ENCODE data around the gene CNBP. TPM values are rescaled to one million over a fixed set of nuclear protein-coding genes. Genes with fewer than 3 reads are reported as not detected.

Gene CNBP
- total and polyA plus RNA-seq, 2 of the 13 experiments (the other 11 are each of a cell fraction or from before 2014, with no cell fraction given) = 282 to 354 TPM

DNA sequence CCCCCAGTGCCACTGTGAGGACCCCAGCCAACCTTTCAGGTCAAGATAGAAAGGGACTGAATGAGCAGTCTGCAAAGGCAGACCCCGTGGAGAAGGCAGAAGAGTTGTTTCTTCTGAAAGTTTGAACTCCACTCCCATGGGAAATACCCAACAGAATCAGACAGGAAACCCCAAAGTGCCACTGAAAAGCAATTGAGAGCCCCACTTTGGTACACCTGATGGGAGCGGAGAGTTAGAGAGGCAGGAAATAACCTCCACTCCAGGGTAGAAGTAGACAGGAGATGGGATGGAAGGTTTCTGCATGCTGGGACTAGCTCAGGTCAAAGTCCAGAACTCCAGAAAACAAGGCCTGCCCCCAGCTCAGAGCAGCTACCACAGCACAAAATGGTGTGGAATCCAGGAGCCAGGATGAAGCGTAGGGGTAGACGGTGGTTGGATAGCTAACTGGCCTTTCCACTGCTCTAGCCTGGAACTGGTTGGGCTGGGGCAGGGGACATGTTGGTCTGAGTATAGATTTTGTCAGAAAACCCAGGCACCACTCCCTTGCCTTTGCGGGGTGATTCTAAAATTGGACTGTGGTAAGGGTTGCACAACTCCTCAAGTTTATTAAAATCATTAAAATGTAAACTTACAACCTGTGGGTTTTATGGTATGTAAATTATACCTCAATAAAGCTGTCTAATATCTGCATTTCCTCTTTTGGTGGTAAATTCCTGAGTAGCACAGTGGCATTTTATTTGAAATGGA lies 60.2 kb downstream of the CNBP start (continued):
- TF ChIP-seq ZNF570 (CRISPR knock-in tag; IDR thresholded peaks at IDR 0.05; ENCODE audit: borderline replicate concordance) (no peak), ZNF282 (IDR thresholded peaks at IDR 0.05; ENCODE audit: partially characterized antibody) (no peak), THAP8 (CRISPR knock-in tag; IDR thresholded peaks at IDR 0.05; ENCODE audit: borderline replicate concordance) (no peak), FOXO1 (CRISPR knock-in tag; IDR thresholded peaks at IDR 0.05) (0 out of 2 replicates have a peak, but pooled peaks have one; percentile 31), CBFB (CRISPR knock-in tag; IDR thresholded peaks at IDR 0.05) (no peak), ZNF124 (CRISPR knock-in tag; IDR thresholded peaks at IDR 0.05) (0 out of 2 replicates have a peak, but pooled peaks have one; percentile 66), GATAD1 (CRISPR knock-in tag; IDR thresholded peaks at IDR 0.05) (no peak), CSRNP1 (CRISPR knock-in tag; IDR thresholded peaks at IDR 0.05) (no peak), ZSCAN21 (CRISPR knock-in tag; IDR thresholded peaks at IDR 0.05; ENCODE audit: borderline replicate concordance) (no peak)
- TF ChIP-seq, protein P1, sequence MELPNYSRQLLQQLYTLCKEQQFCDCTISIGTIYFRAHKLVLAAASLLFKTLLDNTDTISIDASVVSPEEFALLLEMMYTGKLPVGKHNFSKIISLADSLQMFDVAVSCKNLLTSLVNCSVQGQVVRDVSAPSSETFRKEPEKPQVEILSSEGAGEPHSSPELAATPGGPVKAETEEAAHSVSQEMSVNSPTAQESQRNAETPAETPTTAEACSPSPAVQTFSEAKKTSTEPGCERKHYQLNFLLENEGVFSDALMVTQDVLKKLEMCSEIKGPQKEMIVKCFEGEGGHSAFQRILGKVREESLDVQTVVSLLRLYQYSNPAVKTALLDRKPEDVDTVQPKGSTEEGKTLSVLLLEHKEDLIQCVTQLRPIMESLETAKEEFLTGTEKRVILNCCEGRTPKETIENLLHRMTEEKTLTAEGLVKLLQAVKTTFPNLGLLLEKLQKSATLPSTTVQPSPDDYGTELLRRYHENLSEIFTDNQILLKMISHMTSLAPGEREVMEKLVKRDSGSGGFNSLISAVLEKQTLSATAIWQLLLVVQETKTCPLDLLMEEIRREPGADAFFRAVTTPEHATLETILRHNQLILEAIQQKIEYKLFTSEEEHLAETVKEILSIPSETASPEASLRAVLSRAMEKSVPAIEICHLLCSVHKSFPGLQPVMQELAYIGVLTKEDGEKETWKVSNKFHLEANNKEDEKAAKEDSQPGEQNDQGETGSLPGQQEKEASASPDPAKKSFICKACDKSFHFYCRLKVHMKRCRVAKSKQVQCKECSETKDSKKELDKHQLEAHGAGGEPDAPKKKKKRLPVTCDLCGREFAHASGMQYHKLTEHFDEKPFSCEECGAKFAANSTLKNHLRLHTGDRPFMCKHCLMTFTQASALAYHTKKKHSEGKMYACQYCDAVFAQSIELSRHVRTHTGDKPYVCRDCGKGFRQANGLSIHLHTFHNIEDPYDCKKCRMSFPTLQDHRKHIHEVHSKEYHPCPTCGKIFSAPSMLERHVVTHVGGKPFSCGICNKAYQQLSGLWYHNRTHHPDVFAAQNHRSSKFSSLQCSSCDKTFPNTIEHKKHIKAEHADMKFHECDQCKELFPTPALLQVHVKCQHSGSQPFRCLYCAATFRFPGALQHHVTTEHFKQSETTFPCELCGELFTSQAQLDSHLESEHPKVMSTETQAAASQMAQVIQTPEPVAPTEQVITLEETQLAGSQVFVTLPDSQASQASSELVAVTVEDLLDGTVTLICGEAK (IDR thresholded peaks at IDR 0.05) = no peak
- TF ChIP-seq, protein P1 (CRISPR knock-in tag; IDR thresholded peaks at IDR 0.05) = no peak; the same call in 1 of the 2 replicates
- TF ChIP-seq, protein P2, sequence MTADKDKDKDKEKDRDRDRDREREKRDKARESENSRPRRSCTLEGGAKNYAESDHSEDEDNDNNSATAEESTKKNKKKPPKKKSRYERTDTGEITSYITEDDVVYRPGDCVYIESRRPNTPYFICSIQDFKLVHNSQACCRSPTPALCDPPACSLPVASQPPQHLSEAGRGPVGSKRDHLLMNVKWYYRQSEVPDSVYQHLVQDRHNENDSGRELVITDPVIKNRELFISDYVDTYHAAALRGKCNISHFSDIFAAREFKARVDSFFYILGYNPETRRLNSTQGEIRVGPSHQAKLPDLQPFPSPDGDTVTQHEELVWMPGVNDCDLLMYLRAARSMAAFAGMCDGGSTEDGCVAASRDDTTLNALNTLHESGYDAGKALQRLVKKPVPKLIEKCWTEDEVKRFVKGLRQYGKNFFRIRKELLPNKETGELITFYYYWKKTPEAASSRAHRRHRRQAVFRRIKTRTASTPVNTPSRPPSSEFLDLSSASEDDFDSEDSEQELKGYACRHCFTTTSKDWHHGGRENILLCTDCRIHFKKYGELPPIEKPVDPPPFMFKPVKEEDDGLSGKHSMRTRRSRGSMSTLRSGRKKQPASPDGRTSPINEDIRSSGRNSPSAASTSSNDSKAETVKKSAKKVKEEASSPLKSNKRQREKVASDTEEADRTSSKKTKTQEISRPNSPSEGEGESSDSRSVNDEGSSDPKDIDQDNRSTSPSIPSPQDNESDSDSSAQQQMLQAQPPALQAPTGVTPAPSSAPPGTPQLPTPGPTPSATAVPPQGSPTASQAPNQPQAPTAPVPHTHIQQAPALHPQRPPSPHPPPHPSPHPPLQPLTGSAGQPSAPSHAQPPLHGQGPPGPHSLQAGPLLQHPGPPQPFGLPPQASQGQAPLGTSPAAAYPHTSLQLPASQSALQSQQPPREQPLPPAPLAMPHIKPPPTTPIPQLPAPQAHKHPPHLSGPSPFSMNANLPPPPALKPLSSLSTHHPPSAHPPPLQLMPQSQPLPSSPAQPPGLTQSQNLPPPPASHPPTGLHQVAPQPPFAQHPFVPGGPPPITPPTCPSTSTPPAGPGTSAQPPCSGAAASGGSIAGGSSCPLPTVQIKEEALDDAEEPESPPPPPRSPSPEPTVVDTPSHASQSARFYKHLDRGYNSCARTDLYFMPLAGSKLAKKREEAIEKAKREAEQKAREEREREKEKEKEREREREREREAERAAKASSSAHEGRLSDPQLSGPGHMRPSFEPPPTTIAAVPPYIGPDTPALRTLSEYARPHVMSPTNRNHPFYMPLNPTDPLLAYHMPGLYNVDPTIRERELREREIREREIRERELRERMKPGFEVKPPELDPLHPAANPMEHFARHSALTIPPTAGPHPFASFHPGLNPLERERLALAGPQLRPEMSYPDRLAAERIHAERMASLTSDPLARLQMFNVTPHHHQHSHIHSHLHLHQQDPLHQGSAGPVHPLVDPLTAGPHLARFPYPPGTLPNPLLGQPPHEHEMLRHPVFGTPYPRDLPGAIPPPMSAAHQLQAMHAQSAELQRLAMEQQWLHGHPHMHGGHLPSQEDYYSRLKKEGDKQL (CRISPR knock-in tag; IDR thresholded peaks at IDR 0.05; ENCODE audit: low read depth) = no peak

Measured in HepG2 (cell line).